GM18499 (cell line): ENCODE data around the gene AUTS2.

Source experiments
- ATAC-seq: cut with Tn5 transposase; IDR thresholded peaks from one replicate; pipeline ENCODE4 v1.9.1; 2021; ENCODE audit warnings: moderate number of reproducible peaks; ENCODE audit not compliant: insufficient read depth, unreplicated experiment

The AUTS2 gene

DNA sequence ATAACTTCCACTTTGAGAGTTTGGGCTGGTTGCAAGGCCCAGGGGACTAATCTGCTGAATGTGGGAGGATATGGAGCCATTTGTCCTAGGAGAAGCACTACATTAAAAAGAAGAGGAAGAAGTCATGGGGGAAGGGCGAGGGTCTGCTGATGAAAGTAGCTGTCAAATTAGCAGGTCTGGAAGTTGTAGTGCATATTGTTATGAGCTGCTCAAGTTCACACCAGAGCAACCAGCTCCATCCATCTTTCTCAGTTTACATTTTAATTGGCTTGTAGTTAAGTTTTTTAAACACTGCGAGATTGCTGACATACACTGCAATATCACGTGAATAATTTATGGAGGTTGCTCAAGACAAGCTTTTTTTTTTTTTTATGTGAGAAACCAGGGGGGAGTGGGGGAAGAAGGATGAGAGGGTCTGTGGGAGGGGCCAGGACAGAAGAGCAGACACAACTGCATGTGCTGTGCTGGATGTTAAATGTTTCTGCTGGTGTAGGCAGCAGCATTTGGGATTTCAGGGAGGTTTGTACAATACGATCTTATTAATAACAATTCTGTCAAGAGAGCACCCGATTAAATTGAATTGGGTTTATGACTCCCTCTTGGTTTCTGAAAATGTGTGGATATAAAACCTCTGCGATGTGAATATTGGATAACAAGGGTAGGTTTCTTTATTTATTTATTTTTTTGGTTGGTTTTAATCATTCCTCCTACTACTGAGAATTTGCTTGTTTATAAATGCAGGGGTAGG is 774.7 kb downstream of the AUTS2 start:
- ATAC-seq = no peak

DNA sequence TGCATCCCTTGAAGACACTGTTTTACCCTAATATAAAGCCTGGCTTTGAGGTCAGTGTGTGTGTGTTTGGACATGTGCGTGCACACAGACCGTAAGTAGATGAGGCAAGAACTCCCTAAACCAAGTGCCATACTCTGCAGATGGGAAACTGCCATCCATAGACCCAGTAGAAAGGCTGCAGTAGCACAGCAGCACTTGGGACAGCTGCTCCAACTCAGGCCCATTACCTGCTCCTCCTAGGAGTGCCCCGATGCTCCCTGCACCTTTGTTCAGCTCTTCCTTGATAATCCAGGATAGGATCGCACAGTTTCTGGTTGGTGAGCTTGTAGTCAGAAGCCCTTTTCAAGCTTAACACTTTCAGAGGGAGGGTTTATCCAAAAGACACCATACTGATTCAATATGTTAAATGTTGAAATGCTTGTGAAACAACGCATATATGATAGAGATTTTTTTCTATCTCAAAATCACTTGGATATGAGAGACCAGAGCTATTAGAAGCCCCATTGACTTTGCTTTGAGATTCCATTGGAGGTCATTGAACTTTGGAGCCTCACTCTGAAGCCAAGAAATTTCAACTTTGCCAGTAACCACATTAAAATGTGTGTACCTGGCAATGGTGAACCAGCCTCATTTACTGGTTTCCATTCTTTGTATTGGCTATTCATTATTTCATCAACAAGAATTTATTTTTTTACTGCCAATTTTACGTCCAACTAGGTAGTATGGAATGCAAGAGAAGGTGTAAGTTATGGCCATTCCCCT is 776.7 kb downstream of the AUTS2 start:
- no peak for ATAC-seq

DNA sequence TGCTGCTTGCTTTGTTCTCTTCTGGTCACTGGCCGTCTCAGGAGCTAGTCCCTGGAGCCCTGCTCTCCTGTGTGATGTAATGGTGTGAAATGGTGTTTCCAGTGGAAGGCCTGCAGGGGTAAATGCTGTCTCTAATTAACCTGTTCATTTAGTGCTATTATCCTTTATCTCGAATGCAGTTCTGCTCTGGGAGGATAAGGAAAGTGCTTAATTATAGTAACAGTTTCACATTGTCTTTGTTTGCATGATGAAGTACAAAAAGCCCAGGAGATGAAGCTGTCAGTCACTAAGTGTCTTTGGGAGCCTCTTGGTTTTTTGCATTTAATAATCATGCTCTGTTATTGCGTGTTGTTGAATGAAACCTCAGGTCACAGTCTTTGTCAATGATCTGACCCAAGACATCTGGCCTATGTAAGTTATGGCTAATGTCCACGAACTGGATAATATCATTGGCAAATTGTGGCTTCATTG is 778.3 kb downstream of the AUTS2 start:
- no peak for ATAC-seq

DNA sequence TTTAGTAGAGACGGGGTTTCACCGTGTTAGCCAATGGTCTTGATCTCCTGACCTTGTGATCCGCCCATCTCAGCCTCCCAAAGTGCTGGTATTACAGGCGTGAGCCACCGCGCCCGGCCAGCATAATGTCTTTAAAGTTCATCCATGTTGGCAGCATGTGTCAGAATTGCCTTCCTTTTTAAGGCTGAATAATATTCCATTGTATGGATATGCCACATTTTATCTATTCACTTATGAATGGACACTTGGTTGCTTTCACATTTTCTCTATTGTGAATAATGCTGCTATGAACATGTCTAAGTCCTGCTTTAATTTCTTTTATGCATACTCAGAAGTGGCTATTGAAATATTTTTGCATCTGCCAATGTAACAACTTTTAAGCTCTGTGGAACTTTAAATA is 779.7 kb downstream of the AUTS2 start:
- no peak for ATAC-seq

DNA sequence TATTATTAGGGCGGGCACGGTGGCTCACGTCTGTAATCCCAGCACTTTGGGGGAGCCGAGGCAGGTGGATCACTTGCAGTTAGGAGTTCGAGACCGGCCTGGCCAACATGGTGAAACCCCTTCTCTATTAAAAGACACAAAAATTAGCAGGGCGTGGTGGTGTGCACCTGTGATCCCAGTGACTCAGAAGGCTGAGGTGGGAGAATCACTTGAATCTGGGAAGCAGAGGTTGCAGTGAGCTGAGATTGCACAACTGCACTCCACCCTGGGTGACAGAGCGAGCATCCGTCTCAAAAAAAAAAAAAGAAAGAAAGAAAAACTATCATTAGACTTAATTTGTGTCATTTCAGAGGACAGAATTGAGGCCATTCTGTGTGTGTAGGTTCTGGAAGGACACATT is 780.9 kb downstream of the AUTS2 start:
- no peak for ATAC-seq

DNA sequence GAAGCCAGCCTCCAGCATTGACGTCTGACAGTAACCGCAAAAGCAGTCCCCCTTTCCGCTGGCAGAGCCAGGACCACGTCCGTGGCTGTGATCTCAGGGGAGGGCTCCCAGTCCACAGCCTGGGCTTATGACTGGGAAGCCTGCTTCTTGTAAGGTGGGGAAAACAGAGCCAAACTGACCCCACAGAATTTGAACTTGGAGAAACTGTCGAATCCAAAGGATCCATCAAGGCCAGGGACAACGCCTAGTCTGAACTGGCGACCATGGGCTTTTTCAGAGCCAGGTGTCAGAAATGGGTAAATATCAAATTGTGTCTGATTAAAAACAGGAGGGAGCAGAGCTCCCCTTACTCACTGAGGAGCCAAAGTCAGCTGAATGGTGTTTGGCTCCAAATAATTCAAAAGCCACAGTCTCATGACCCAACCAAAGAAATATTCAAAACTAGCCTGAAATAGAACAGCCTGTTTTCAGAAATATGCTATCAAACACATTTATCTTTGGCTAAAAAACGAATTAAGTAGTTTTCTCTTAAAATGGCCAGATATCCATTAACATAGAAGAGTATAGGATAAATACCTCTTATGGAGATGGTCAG is 782.2 kb downstream of the AUTS2 start:
- no peak for ATAC-seq

DNA sequence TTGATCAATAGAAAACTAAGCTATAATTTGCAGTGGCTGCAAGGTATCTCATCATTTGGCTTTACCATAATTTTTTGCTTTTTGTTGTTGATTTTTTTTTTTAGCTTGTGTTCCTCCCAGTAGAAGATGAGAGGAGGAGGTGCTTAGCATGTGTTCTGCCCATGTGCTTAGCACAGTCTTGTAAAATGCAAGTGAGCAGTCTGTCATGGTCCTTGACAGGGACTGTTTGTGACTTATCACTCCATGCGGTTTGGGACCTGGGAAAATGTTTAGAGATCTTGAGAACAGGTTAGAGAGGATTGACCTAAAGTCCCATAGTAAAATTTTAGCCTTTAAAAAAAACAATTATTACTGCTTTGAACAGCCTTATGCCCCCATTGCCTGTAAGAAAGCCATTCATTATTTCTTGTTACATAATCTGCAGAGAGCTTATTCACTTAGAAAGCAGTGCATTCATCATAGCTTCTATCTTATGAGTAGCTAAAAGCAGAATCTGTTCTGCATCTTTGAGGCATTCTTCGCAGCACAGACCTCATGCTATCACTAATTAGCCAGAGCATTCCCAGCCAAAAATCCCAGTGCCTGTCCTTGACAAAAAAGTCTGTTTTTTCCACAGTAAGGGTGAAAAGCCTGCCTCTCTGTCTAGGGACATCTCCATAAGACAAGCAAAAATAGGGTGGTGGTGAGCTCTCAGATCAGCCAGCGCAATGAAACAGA is 784.9 kb downstream of the AUTS2 start:
- no peak for ATAC-seq

DNA sequence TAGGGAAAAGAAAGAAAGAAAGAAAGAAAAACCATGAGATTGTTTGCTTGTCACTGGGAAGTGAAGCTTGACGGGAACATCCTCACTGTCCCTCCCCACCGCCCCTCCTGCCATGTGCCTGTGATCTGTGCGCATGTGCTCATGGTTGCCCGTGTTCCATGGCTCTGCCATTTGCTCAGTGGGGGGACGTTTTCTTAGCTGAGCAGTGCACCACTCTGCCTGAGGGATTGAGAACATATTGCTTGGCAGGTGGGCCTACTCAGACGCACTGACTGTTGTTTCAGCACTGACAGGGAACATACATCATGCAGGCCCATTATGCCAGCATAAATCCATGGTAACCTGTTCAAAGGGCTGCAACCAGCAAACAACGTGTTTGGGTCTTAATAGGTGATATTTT is 785.7 kb downstream of the AUTS2 start:
- ATAC-seq = no peak

DNA sequence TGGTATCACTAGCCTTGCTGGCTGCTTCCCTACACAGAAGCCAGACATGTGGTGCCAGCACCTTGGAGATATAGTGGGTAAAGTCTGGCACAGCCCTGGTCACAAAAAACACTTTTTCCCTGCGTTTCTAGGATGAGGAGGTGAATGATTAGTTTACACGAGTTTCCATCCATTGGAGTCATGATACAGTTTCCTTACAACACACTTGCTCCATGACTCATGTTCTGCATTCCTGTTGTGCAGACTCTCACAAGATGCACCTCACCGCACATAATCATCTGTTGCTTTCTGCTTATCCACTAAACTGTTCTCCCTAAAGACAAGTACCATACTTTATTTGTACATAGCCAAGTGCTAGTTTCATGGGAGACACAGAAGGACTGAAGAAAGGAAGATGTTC is 786.6 kb downstream of the AUTS2 start:
- ATAC-seq = no peak

DNA sequence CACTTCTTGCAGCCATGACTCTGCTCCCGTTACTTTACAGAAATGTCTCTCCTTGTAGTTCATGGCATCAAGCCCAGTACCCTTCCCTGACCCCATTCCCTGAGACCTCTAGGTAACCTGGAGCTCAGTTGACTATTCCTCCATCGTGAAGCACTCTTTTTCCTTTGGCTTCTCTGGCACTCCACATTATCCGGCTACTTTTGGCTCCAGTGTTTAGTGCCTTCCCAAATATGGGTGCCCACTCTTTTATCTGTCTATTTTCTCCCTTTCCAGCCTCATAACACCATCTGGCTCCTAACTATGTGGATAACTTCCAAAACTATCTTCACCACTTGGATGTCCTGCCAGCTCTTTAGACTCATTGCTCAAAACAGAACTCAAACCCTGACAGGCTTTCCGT is 788.9 kb downstream of the AUTS2 start:
- no peak for ATAC-seq

DNA sequence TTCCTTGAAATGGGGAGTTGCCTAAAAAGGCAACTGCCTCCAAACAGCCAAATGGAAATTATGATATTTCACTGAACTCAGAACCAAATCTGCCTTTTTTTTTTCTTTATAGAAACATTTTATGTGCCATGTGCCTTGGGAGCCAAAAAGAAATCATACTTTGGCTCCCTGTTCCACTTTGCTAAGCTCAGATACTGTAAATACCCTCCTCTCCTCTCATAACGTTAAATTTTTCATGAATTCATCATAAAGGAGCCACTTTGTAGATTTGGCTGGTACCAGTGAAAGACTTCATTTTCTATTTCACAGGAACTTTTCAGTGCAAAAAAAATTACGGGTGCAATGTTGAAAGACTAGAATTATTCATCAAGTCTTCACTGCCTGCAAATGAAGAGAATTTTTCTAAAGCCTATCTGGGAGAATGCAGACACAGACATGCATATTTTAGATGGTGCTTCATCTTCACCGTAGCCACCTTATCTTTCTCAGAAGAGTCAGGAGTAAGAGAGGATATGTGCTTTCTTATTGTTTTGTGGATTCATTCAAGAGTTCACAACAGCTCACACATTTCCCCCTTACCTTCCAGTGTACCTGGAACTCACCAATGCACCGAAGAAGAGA is 791.4 kb downstream of the AUTS2 start:
- ATAC-seq = no peak

DNA sequence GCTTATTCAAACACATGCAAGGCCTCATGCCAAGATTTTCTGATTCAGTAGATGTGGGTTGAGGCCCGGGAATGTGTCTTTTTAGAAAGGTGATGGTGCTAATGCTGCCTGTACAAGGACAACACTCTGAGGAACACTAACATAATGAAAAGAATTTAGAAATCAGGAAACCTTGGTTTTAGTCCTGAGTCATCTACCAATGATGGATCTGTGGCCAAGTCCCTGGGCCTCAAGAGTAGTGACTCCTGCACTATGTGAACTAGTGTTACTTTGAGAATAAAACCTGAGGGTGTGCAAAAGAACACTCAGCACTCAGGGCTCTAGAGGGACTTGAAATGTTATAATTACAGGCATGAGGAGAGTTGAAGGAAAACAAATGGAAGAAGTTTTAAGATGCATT is 792.0 kb downstream of the AUTS2 start:
- ATAC-seq = no peak

DNA sequence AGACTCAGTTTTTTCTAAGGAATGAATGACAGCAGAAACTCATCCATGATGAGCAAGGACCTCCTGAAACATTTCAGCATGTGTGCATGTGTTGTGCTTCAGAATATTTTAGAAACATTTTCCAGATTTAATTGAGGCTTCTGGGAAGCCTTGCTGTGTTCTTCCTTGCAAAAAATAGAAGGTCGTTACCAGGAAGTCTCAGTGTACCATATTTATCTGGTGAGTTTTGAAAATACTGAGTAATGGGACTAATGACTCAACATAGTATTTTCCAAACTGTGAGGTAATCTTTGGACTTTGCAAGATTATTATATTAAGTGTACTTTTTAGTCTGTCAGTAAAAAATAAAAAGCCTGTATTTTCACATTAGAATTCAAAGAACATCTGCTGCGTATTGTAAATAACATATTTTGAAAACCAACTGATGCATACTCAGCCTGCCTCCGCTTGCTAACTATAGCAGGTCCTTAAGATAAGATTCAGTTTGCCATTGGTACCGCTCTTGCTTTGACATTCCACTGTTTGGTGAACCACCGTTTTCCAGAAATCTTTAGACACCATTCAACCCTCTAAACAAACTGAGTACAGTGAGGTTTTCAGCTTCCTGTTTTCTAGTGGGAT is 794.1 kb downstream of the AUTS2 start:
- ATAC-seq = no peak

DNA sequence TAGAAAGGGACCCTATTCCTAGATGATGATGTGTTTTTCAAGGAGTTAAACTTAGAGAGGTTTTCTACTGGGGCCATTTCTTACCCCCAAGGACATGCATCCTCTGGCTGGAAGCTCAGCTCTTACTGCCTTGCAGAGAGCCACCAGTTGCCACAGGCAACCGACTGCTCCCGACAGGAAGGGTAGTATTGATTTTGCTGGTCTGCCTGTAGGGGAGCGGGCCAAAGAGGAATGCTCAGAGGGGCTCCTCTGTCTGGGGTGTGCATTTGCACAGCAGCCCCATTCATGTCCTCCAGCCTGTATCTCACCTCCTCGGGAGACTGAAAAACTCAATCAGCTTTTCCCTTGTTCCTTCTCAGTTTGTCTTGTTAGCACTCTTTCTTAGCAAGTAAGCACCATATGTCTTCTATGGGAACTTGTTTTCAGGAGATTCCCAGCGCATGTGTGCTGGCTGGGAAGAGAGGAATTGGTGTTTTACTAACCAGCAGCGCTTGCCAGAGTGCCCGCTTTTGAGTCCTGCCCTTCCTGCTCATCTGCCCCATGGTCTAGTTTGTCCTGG is 794.7 kb downstream of the AUTS2 start:
- ATAC-seq = no peak

DNA sequence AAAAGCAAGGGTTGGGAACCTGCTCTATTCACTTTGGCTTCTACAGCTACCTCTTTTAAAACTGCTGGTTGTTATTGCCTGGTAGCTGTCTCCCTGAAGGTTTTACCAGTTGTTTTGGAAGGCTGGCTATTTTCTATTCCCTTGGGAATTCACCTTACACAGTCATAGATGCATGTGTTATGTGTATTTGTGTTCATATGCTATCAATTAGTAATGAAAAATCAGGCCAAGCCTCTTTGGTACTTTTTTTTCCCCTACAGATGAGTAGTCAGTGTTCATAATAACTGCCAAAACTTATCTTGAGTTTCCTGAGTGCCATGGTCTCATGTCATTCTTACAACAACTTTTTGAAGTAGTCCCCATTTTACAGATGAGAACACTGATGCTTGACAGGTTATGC is 795.7 kb downstream of the AUTS2 start:
- no peak for ATAC-seq

DNA sequence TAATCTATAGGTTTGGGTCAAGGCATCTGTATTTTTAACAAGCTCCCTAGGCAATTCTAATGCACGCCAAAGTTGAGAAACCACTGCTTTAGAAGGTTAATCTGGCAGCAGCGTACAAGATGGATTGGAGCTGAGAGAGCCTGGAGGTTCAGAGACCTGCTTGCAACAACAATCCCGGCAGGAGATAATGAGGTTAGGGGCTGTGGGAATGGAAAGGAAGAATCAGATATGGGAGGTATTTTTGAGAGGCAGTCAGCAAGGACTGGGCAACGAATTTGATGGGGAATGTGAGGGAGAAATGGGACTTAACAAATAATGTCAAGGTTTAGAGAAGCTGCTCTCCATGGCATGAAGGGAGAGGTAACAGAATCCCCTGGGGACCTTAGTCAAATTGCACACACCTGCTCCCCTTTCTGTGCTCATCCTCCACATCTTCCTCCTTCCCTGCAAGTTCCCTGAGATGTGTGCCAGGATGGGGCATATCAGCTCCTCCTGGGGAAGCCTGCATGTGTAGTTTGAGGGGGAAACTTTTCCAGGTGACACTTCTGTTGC is 802.6 kb downstream of the AUTS2 start:
- no peak for ATAC-seq

DNA sequence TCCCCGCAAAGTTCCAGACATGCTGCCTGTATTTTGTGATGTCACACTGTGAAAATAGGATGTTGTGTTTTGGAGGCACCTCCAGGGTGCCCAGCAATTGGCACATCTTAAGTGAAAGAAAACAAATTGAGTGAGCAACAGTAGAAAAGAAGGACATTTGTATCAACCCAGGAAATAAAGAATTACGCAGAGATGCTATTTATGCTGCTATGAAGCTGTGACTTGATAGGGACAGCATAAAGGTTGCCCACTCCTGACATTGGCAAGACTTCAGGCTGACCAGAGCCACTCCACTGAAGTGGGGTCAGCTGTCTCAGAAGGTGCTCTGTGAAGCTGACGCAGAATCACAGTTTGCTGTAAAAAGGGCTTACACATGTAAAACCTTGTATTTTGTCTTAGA is 803.8 kb downstream of the AUTS2 start:
- no peak for ATAC-seq

DNA sequence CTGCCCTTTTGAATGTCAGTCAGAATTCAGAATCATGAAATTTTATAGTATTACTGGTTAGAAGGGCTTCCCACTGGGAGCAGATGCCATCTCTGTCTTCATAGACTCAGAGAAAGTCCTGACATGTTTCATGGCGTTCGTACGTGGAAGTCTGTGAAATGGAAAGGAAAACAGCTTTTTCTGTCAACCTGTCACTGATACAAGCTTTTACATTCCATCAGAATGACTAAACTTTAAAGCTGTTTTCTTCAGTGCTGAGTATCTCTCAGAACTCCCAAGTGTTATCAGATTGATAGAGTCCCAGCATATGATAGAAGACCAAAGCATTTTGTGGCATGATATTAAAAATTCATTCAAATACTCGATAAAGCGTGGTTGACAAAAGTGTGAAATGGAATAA is 807.0 kb downstream of the AUTS2 start:
- ATAC-seq = no peak

DNA sequence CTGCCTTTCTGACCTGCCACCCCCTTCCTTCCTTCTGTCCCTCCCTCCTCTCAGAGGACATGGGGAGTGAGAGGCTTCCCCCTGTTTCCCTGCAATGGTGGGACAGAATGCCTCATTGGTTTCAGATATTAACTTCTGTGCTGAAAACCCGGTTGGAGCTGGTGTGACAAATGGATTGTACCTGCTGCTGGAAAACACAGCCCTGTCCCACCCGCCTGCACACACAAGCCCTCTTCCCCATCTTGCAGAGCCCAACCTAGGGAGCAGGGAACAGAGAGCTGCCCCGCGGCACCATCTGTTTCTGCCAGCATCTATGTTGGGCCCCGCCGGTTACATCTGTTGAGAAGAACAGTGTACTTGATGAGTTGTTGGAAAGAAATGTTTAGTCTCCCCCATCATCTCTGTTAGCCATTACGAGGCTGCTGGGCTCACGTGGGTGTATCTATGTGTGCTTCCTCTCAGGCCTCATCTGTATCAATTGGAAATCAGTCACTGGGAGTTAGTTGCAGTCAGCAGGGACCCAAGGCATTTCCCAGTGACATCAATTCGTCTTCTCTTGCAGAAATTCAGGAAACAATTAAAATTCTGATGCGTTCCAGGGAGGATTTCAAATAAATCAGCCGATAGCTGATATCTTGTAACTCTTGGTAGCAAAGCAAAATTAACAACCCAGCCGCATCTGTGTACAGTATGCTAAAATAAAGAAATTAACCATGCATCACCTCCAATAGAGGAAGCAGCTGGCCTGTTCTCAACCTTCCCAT is 808.1 kb downstream of the AUTS2 start:
- ATAC-seq = no peak
